HCEC 1CT (cell line): ENCODE data around the gene NEDD4L.
A peak's percentile ranks its signal among the peaks of the same experiment; 100 is the strongest.

Experiments
- DNase-seq: peaks from one replicate; pipeline ENCODE4 v3.0.0-alpha.2; 2017

The NEDD4L gene

GRCh38 chr18:58438958-58439300, 394.9 kb downstream of the NEDD4L start:
- no peak for DNase-seq

- no peak for DNase-seq
Measured at GRCh38 chr18:58443671-58444070, 399.6 kb downstream of the NEDD4L start.

GRCh38 chr18:58446391-58447060, 402.5 kb downstream of the NEDD4L start:
- no peak for DNase-seq

GRCh38 chr18:58447402-58448095, 403.5 kb downstream of the NEDD4L start:
- no peak for DNase-seq

GRCh38 chr18:58449464-58449863, 405.4 kb downstream of the NEDD4L start:
- DNase-seq = peak; percentile 24
